Fibroblast of gingiva (primary cell): ENCODE results near the gene GOLPH3L.
A peak's percentile ranks its signal among the peaks of the same experiment; 100 is the strongest.
"Not testable (repeated sequence)": the region's sequence is repeated elsewhere in the genome, so short reads cannot be mapped to it uniquely, and the experiment has no call there.

Experiments
- DNase-seq: peaks from one replicate; pipeline ENCODE4 v3.0.0-alpha.2; 2011; ENCODE audit warnings: low read depth

Gene GOLPH3L

DNA sequence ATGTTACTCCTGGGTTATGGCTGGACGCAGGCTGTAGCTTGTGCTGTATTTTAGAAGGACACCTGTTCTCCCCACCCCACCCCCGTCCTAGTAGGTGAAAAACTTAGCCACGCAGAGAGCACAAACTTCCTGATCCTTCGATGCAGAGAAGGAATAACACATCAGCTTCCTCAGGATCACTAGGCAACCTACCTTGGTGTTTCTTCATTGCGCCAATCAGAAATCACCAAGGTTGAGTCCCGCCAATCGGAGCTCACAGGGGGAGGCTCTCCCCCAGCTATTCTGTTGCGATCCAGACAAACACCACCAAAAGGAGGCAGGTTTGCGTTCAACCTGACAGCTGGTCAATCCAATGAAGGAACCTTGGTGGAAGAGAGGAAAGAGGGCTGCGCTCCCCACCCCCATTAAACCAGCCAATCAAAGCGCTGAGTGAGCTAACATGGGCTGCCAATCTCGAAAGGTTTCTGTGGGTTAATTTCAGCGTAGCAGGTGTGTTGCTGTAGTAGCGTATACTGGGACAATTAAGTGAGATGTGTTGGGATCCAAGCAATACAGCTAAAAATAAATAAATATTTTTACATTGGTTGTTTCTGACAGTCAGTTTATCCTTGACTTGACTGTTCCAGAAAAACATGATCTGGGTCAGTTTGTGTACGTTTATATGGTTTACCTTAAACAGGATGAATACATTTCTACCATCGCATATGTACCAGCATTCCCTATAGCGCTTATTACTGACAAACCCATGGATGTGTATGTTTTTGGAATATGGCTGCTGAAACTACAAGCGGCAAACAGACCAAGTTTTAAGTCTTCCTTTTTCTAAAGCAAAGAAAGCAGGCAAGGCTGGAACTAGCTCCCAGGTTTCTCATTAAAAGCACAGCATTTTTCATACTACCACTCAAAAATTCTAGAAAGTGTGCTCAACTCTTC, at the start of gene GOLPH3L:
TSS of gene GOLPH3L (minus strand) at position 160 of the 933 bp plus-strand sequence. CDS start 2,316 bp downstream, outside the sequence.
- DNase-seq: peak; percentile 95

DNA sequence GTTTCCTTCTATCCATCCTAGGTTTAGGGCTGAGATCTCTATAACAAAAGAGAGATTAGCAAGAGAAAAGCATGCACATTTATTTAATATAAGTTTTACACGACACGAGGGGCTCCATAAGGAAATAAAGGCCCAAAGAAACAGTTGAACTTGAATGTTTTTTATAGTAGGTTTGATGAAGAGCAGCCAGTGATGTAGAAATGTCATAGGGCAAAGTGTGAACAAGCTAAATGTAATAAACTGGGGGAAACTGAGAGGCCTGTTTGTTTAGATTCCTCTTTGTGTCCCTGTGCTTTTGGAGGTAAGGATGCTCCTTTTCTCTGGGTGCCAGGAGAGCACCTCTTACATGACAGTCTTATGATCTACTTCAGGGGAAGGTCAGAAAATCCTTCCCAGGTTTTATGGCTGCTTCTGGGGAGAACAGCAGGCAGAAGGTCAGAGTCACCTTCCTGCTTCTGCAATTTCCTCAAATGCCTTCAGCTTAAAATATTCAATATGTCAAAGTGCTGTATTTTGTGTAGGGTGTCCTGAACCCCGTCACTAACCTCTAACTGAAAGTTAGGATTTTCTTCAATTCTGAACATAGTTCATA, 33.3 kb upstream of the GOLPH3L start:
- no peak for DNase-seq

DNA sequence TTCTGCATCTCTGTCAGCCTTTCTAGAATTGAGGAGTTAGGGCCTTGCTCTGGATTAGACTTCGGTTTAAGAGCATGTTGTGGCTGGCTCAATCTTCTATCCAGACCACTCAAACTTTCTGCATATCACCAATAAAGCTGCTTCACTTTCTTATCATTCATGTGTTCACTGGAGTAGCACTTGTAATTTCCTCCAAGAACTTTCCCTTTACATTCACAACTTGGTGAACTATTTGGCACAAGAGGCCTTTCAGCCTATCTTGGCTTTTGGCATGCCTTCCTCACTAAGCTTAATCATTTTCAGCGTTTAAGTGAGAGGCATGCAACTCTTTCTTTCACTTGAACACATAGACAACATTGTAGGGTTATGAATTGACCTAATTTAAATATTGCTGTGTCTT, 27.4 kb upstream of the GOLPH3L start:
- no peak for DNase-seq

DNA sequence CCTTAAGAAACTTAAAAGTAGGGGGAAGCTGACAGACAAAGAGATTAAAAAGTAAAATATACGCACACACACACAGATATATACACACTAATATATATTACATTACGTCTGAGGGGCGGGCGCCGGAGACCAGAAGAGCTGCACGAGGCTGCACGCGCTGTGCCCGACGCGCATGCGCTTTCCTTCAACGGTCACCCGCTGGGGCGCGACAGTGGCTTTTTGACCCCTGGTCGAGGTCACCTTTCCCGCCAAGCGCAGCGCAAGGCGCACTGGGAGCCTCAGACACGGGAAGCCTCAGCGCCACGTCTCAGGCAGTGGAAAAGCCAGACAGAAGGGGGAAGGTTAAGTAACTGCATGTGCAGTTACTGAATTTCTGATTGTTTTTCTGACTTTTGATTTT, 23.7 kb upstream of the GOLPH3L start, which contains the start of gene HORMAD1:
TSS of gene HORMAD1 (minus strand) at position 193 of the 400 bp plus-strand sequence. CDS start 1,390 bp downstream, outside the sequence.
- no peak for DNase-seq

- DNase-seq: no peak
These were observed 23.1 kb upstream of the GOLPH3L start for GRCh38 chr1:150720098-150720497.

DNA sequence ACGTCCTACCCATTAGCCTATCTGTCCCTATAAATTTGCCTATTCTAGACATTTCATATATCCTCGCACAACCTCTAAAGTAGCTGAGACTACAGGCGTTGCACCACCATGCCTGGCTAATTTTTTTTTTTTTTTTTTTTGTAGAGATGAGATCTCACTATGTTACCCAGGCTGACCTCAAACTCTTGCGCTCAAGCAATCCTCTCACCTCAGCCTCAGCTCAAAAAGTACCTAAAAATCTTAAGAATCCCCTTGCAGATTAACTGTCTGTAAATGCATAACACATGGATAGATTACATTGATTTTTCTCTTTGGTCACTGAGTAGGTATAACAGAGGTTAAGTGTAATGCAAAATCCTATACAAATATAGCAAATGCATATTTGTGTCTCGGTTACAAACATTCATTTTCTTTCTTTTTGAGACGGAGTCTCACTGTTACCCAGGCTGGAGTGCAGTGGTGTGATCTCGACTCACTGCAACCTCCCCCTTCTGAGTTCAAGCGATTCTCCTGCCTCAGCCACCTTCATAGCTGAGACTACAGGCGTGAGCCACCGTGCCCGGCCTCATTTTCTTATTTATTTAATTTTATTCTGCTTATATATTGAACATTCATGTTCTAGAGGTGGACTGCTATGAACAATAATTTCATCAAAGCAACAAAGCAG, 21.4 kb upstream of the GOLPH3L start:
- DNase-seq: no peak

DNA sequence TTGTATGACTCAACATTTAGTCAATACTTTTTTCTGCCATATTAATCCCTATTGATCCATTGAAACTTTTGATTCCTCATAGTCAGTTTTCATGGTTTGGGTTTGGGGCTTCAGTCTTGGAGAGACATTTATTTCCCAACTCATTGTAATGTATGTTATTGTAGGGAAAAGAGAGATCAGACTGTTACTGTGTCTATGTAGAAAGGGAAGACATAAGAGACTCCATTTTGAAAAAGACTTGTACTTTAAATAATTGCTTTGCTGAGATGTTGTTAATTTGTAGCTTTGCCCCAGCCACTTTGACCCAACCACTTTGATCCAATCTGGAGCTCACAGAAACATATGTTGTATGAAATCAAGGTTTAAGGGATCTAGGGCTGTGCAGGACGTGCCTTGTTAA, 12.1 kb upstream of the GOLPH3L start:
- DNase-seq: not testable (repeated sequence)

DNA sequence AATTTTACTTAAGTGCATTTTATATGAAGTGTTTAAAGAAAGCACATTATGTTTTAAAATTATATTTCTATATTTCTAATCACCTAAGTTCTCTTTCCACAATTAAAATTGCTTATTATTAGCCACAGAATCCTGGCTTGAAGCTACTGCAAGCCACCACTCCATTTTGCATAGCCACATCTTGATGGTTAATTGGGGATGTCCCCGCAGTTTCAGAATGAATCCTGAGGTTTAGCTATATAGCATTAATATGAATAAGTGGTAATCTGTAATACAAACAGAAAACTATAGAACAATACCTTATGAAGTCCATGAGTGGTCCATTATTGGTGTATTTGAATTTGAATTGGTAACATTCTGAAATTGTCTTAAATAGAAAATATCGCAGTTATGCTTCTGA, 11.6 kb upstream of the GOLPH3L start:
- no peak for DNase-seq

GRCh38 chr1:150706091-150706490, 9.1 kb upstream of the GOLPH3L start:
- no peak for DNase-seq

DNA sequence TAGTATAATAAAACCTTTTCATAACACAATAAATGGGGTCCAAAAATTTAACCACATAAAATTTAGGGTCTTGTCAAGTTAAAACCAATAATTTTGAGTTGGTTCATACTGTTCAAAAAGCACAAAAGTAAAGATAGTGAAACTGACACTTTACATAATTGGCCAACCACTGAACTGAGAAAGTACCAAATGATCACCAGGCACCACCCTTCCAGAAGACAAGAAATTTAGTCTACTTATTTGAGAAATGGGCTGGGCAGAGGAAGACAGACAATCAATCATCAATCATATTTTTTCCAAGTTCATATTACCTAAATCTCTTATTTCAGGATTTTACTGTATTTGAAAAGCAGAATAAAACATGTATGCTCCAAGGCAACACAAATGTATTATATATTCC, 6.5 kb upstream of the GOLPH3L start:
- no peak for DNase-seq

GRCh38 chr1:150696590-150696989, 364 bp downstream of the GOLPH3L start:
- no peak for DNase-seq

DNA sequence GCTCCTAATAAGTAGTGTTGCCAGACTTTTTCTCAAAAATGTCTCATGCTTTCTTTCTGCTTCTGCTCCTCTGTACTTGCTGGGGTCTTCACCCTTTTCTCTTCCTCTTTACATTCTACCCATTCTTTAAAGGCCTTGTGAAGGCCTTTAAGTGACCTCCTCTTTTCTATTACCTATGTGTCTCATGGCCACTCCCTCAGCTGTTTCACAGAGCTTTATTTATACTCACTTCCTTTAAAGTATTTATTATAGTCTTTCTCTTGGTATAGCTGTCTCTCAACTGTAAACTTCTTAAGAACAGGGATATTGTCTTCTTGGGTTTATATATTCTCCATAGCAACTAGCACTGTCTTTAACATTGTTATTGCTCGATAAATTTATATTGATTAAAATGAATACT, 792 bp downstream of the GOLPH3L start:
- no peak for DNase-seq

DNA sequence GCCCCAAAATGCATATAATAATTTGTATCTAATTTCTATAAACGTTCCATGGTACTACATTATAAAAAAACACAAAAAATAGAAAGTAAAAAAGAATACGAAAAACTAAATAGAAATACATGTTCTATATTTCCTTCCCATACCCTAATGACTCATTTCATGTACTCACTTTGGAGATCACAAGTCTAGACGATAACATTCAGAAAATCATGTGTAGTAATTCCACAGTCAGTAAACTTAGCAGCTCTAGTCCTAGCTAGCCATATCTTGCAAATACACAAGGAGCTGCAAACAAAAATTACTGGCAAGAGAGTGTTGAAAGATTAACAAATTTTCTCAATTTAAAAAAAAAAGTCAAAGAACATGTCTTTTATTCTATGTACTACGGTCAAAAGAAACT, 1.4 kb downstream of the GOLPH3L start:
- no peak for DNase-seq

DNA sequence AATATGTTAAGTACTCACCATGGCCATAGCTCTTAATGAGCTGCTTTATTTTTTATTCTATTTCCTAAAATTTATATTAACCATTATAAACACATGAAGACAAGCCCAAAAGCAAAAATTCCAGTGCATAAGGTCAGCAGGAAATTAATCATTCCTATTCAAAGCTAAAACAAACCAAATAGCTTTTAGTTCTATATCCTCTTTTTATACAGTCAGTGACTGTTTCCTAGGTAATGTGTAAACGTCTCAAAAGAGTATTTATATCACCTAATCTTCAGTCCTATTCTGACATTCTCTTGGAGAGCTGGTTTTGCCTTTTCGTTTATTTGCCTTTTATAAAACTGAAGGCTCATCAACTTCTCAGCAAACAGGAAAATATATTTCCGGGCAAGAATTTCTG, 4.2 kb downstream of the GOLPH3L start:
- no peak for DNase-seq

DNA sequence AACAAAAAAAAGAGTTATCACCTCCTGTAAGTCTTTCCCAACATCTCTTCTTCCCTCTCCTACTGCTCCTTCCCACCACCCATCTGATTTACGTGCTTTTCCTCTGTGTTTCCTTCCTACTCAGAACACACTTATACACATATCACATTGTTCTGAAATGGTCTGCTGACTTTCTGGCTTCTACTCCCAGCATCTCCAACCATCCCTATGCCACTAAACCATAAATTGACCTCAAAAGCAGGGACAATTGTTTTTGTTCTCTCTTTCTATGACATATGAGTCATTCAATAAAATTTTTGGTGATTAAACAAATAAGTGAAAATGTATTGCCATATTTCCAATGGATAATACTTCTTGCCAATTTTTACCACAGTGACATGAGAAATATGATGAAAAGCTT, 8.2 kb downstream of the GOLPH3L start:
- DNase-seq: peak; percentile 9

DNA sequence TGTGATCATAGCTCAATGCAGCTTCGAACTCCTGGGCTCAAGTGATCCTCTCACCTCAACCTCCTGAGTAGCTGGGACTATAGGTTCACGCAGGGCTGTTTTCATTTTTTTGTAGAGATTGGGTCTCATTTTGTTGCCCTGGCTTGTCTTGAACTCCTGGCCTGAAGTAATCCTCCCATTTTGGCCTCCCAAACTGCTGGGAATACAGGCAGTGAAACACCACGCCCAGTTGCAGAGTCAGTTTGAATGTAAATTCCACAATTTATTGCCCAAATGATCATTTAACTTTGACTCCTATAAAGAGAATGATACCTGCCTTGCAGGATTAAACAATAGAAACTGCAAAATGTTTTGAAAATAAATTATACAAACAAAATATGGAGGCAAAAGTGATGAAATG, 10.7 kb downstream of the GOLPH3L start:
- no peak for DNase-seq

DNA sequence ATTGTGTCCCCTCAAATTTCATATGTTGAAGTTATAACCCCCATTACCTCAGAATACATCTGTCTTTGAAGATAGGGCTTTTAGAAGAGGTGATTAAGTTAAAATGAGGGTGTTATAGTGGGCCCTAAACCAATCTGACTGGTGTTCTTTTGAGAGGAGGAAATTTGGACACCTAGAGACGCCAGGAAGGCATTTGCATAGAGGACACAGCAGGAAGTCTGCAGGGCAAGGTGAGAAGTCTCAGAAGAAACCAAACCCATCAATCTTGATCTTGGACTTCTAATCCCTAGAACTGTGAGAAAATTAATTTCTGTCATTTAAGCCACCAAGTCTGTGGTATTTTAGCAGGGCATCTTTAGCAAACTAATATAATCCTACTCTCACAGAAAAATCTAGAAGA, 13.0 kb downstream of the GOLPH3L start:
- no peak for DNase-seq

GRCh38 chr1:150678988-150679387, 18.0 kb downstream of the GOLPH3L start:
- DNase-seq: no peak

GRCh38 chr1:150674881-150675280, 22.1 kb downstream of the GOLPH3L start:
- DNase-seq: no peak

- DNase-seq: no peak
These were observed 33.6 kb downstream of the GOLPH3L start for GRCh38 chr1:150663321-150663720.

DNA sequence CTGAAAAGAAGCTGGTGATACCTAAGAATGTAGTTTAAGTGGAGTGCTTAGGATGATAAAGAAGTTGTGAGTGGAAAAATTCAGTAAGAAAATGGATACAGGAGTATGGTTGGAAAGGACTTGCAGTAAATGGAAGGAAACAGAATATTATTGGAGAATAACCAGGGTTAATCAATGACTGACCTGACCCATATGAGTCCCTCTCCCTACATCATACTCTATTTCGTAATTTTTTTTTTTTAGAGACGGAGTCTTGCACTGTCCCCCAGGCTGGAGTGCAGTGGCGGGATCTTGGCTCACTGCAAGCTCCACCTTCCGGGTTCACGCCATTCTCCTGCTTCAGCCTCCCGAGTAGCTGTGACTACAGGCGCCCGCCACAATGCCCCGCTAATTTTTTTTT, 34.1 kb downstream of the GOLPH3L start:
- DNase-seq: no peak

GRCh38 chr1:150661156-150661555, 35.8 kb downstream of the GOLPH3L start:
- no peak for DNase-seq

DNA sequence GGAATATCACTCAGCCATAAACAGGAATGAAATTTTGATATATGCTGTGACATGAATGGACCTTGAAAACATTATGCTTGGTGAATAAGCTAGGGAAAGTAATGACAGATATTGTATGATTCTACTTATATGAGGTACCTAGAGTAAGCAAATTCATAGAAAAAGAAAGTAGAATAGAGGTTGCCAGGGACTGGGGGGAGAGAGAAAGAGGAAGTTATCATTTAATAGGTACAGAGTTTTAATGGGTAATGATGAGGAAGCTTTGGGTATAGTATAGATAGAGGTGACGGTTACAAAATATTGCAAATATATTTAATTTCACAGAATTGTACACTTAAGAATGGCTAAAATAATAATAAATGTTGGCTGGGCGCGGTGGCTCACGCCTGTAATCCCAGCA, 36.4 kb downstream of the GOLPH3L start:
- DNase-seq: no peak
